Measurements from ENCODE around the gene ACE.

Gene ACE

GRCh38 chr17:63523253-63523855 lies 46.5 kb downstream of the ACE start, which contains the start of gene KCNH6:
Gene KCNH6 (plus strand): TSS chr17:63523358. CDS start chr17:63523414, 56 bp downstream.
- H3K27ac ChIP-seq, result no peak within 1 kb of the TSS
- peaks cover 57% of the 10 kb centered on the region for H3K27me3 ChIP-seq (ENCODE audit: insufficient read depth, low read depth)
- no peak within 1 kb of the TSS for H2AFZ ChIP-seq (ENCODE audit: low read depth)
- no peaks in the 10 kb centered on the region for H3K36me3 ChIP-seq (ENCODE audit: insufficient read depth)
- no peak for TF ChIP-seq CTCF (conservative IDR thresholded peaks at IDR 0.05; ENCODE audit: low read depth, low read length)
- H3K4me2 ChIP-seq, result peak within 1 kb of the TSS; percentile 54; the same call in 1 of the 2 replicates
- no peak within 1 kb of the TSS for H3K9ac ChIP-seq
- no peaks in the 10 kb centered on the region for H3K79me2 ChIP-seq (ENCODE audit: insufficient read depth, low read depth)
- no peak within 1 kb of the TSS for H3K4me3 ChIP-seq (IDR thresholded peaks at IDR 0.05; ENCODE audit: insufficient read depth, low read depth, low read length)
- no peaks in the 10 kb centered on the region for H3K4me1 ChIP-seq (ENCODE audit: low read depth, poor library complexity, severe bottlenecking)
- no peaks in the 10 kb centered on the region for H4K20me1 ChIP-seq (ENCODE audit: insufficient read depth)

- no peaks in the 10 kb centered on the region for H4K20me1 ChIP-seq (ENCODE audit: insufficient read depth)
- TF ChIP-seq CTCF (conservative IDR thresholded peaks at IDR 0.05; ENCODE audit: low read depth, low read length), result no peak
- peaks cover 56% of the 10 kb centered on the region for H3K27me3 ChIP-seq (ENCODE audit: insufficient read depth, low read depth)
- H3K79me2 ChIP-seq (ENCODE audit: insufficient read depth, low read depth), result no peaks in the 10 kb centered on the region
- no peak overlapping the region for H3K9ac ChIP-seq
- H3K4me3 ChIP-seq (IDR thresholded peaks at IDR 0.05; ENCODE audit: insufficient read depth, low read depth, low read length), result no peak overlapping the region
- H3K4me1 ChIP-seq (ENCODE audit: low read depth, poor library complexity, severe bottlenecking), result no peaks in the 10 kb centered on the region
- H2AFZ ChIP-seq (ENCODE audit: low read depth), result no peak overlapping the region
- H3K27ac ChIP-seq, result no peak overlapping the region
- H3K4me2 ChIP-seq, result no peak overlapping the region
- no peaks in the 10 kb centered on the region for H3K36me3 ChIP-seq (ENCODE audit: insufficient read depth)
Measured at GRCh38 chr17:63524051-63524450, 47.2 kb downstream of the ACE start.

- no peak for TF ChIP-seq CTCF (conservative IDR thresholded peaks at IDR 0.05; ENCODE audit: low read depth, low read length)
- no peaks in the 10 kb centered on the region for H4K20me1 ChIP-seq (ENCODE audit: insufficient read depth)
- no peak overlapping the region for H2AFZ ChIP-seq (ENCODE audit: low read depth)
- no peaks in the 10 kb centered on the region for H3K79me2 ChIP-seq (ENCODE audit: insufficient read depth, low read depth)
- no peaks in the 10 kb centered on the region for H3K4me1 ChIP-seq (ENCODE audit: low read depth, poor library complexity, severe bottlenecking)
- H3K9ac ChIP-seq, result no peak overlapping the region
- no peaks in the 10 kb centered on the region for H3K36me3 ChIP-seq (ENCODE audit: insufficient read depth)
- H3K27me3 ChIP-seq (ENCODE audit: insufficient read depth, low read depth), result peaks cover 48% of the 10 kb centered on the region
- no peak overlapping the region for H3K4me2 ChIP-seq
- no peak overlapping the region for H3K27ac ChIP-seq
- H3K4me3 ChIP-seq (IDR thresholded peaks at IDR 0.05; ENCODE audit: insufficient read depth, low read depth, low read length), result no peak overlapping the region
Measured at GRCh38 chr17:63525190-63525946, 48.5 kb downstream of the ACE start.

- Histone ChIP-seq H3K4me1 (ENCODE audit: low read depth, poor library complexity, severe bottlenecking) (no peaks in the 10 kb centered on the region), H3K9ac (no peak overlapping the region), H3K27me3 (ENCODE audit: insufficient read depth, low read depth) (peaks cover 45% of the 10 kb centered on the region), H4K20me1 (ENCODE audit: insufficient read depth) (no peaks in the 10 kb centered on the region), H2AFZ (ENCODE audit: low read depth) (no peak overlapping the region), H3K36me3 (ENCODE audit: insufficient read depth) (no peaks in the 10 kb centered on the region), H3K4me2 (no peak overlapping the region), H3K4me3 (IDR thresholded peaks at IDR 0.05; ENCODE audit: insufficient read depth, low read depth, low read length) (no peak overlapping the region), H3K27ac (no peak overlapping the region), H3K79me2 (ENCODE audit: insufficient read depth, low read depth) (no peaks in the 10 kb centered on the region)
- no peak for TF ChIP-seq CTCF (conservative IDR thresholded peaks at IDR 0.05; ENCODE audit: low read depth, low read length)
Measured at GRCh38 chr17:63526861-63527260, 50.0 kb downstream of the ACE start.

Data from KMS-11 (cell line).